Dendritic cell treated with granulocyte-macrophage colony-stimulating factor and Interleukin-4, amounts not matched to agents 40 ng/mL and 50 ng/mL, for 4 days (primary cell): Measurements from ENCODE around the gene GCLM.

Experiments used
- H3K27ac Mint-ChIP-seq: one replicate; pipeline ENCODE4 v1.8.0; 2022; ENCODE audit warnings: mild to moderate bottlenecking, mixed read lengths
- H3K27me3 Mint-ChIP-seq: one replicate; pipeline ENCODE4 v1.8.0; 2022; ENCODE audit warnings: mild to moderate bottlenecking, mixed read lengths
- H3K36me3 Mint-ChIP-seq: one replicate; pipeline ENCODE4 v1.8.0; 2022; ENCODE audit warnings: low read depth, mixed read lengths
- H3K4me1 Mint-ChIP-seq: one replicate; pipeline ENCODE4 v1.8.0; 2022; ENCODE audit warnings: low read depth, mixed read lengths
- H3K4me3 Mint-ChIP-seq: one replicate; pipeline ENCODE4 v1.8.0; 2022; ENCODE audit warnings: mild to moderate bottlenecking, moderate library complexity, mixed read lengths
- H3K9me3 Mint-ChIP-seq: one replicate; pipeline ENCODE4 v1.8.0; 2022; ENCODE audit warnings: mixed read lengths
- intact Hi-C: fragments of 100-400 bp; cut with micrococcal nuclease; formaldehyde crosslinking; loops from one replicate; pipeline ENCODE4 v1.15.0; 2022

The GCLM gene

GRCh38 chr1:93847811-93848288, 61.4 kb downstream of the GCLM start:
- H3K4me1 Mint-ChIP-seq = peaks cover 30% of the 10 kb centered on the region
- peaks cover under 1% of the 10 kb centered on the region for H3K27me3 Mint-ChIP-seq
- H3K36me3 Mint-ChIP-seq = peaks cover 15% of the 10 kb centered on the region
- intact Hi-C loops = loop anchor here (1.0 to 5.0 kb wide), 4 partner anchors 31 to 501 kb away; partner anchors contain the start of genes DNTTIP2 and GCLM
- H3K4me3 Mint-ChIP-seq = peak overlapping the region; percentile 97
- H3K9me3 Mint-ChIP-seq = no peaks in the 10 kb centered on the region
- H3K27ac Mint-ChIP-seq = peak overlapping the region; percentile 94

GRCh38 chr1:93846992-93847810, 62.0 kb downstream of the GCLM start:
- no peaks in the 10 kb centered on the region for H3K9me3 Mint-ChIP-seq
- H3K27ac Mint-ChIP-seq = peak overlapping the region; percentile 94
- H3K36me3 Mint-ChIP-seq = peaks cover 15% of the 10 kb centered on the region
- no peaks in the 10 kb centered on the region for H3K27me3 Mint-ChIP-seq
- intact Hi-C loops = loop anchor here (1.0 to 5.0 kb wide), 4 partner anchors 32 to 500 kb away; partner anchors contain the start of genes DNTTIP2 and GCLM
- H3K4me3 Mint-ChIP-seq = peak overlapping the region; percentile 97
- peaks cover 30% of the 10 kb centered on the region for H3K4me1 Mint-ChIP-seq

GRCh38 chr1:93846206-93846991, 62.8 kb downstream of the GCLM start:
- H3K4me1 Mint-ChIP-seq = peaks cover 36% of the 10 kb centered on the region

GRCh38 chr1:93845538-93846205, 63.6 kb downstream of the GCLM start:
- Mint-ChIP-seq H3K4me3 (peak overlapping the region; percentile 97), H3K27ac (peak overlapping the region; percentile 94), H3K4me1 (peaks cover 36% of the 10 kb centered on the region), H3K36me3 (peaks cover 15% of the 10 kb centered on the region), H3K9me3 (no peaks in the 10 kb centered on the region), H3K27me3 (no peaks in the 10 kb centered on the region)
- intact Hi-C loops = loop anchor here (2.0 to 5.0 kb wide), 4 partner anchors 33 to 499 kb away; partner anchors contain the start of gene GCLM

More at GRCh38 chr1:93846206-93846991, 62.8 kb downstream of the GCLM start:
- Mint-ChIP-seq H3K27me3 (no peaks in the 10 kb centered on the region), H3K27ac (peak overlapping the region; percentile 94), H3K4me3 (peak overlapping the region; percentile 97), H3K36me3 (peaks cover 15% of the 10 kb centered on the region), H3K9me3 (no peaks in the 10 kb centered on the region)
- intact Hi-C loops = loop anchor here (2.0 to 5.0 kb wide), 3 partner anchors 34 to 500 kb away; partner anchors contain the start of gene GCLM

- Mint-ChIP-seq H3K36me3 (peaks cover 15% of the 10 kb centered on the region), H3K27me3 (no peaks in the 10 kb centered on the region), H3K27ac (no peak overlapping the region), H3K9me3 (no peaks in the 10 kb centered on the region), H3K4me1 (peaks cover 39% of the 10 kb centered on the region), H3K4me3 (no peak overlapping the region)
- intact Hi-C loops = loop anchor here (1.0 to 5.0 kb wide), 4 partner anchors 32 to 406 kb away; partner anchors contain the start of gene GCLM
Observed at GRCh38 chr1:93844262-93845045, 64.8 kb downstream of the GCLM start.

- no peaks in the 10 kb centered on the region for H3K27me3 Mint-ChIP-seq
- no peak overlapping the region for H3K27ac Mint-ChIP-seq
- H3K4me3 Mint-ChIP-seq = no peak overlapping the region
- H3K9me3 Mint-ChIP-seq = no peaks in the 10 kb centered on the region
- intact Hi-C loops = no loop called here
- H3K4me1 Mint-ChIP-seq = peaks cover 40% of the 10 kb centered on the region
- peaks cover 14% of the 10 kb centered on the region for H3K36me3 Mint-ChIP-seq
Observed at GRCh38 chr1:93842750-93843500, 66.3 kb downstream of the GCLM start.

GRCh38 chr1:93841771-93842170, 67.5 kb downstream of the GCLM start:
- no peak overlapping the region for H3K4me3 Mint-ChIP-seq
- intact Hi-C loops = no loop called here
- peaks cover 40% of the 10 kb centered on the region for H3K4me1 Mint-ChIP-seq
- no peaks in the 10 kb centered on the region for H3K27me3 Mint-ChIP-seq
- H3K9me3 Mint-ChIP-seq = no peaks in the 10 kb centered on the region
- H3K27ac Mint-ChIP-seq = peak overlapping the region; percentile 28
- peaks cover 4% of the 10 kb centered on the region for H3K36me3 Mint-ChIP-seq

- Mint-ChIP-seq H3K27me3 (no peaks in the 10 kb centered on the region), H3K9me3 (peaks cover 4% of the 10 kb centered on the region), H3K4me3 (no peak overlapping the region), H3K36me3 (no peaks in the 10 kb centered on the region), H3K27ac (peak overlapping the region; percentile 28), H3K4me1 (peaks cover 38% of the 10 kb centered on the region)
- intact Hi-C loops = no loop called here
Observed at GRCh38 chr1:93840956-93841482, 68.2 kb downstream of the GCLM start.

GRCh38 chr1:93839753-93840152, 69.5 kb downstream of the GCLM start:
- H3K36me3 Mint-ChIP-seq = peaks cover 1% of the 10 kb centered on the region
- H3K9me3 Mint-ChIP-seq = peaks cover 16% of the 10 kb centered on the region
- no peak overlapping the region for H3K4me3 Mint-ChIP-seq
- no peaks in the 10 kb centered on the region for H3K27me3 Mint-ChIP-seq
- H3K27ac Mint-ChIP-seq = peak overlapping the region; percentile 35
- intact Hi-C loops = no loop called here
- H3K4me1 Mint-ChIP-seq = peaks cover 27% of the 10 kb centered on the region

- H3K27ac Mint-ChIP-seq = peak overlapping the region; percentile 35
- no peak overlapping the region for H3K4me3 Mint-ChIP-seq
- H3K9me3 Mint-ChIP-seq = peaks cover 21% of the 10 kb centered on the region
- peaks cover 26% of the 10 kb centered on the region for H3K4me1 Mint-ChIP-seq
- peaks cover 6% of the 10 kb centered on the region for H3K36me3 Mint-ChIP-seq
- no peaks in the 10 kb centered on the region for H3K27me3 Mint-ChIP-seq
- intact Hi-C loops = no loop called here
Observed at GRCh38 chr1:93839307-93839706, 69.9 kb downstream of the GCLM start.

GRCh38 chr1:93837961-93838360, 71.3 kb downstream of the GCLM start:
- H3K4me3 Mint-ChIP-seq = no peak overlapping the region
- peaks cover 8% of the 10 kb centered on the region for H3K36me3 Mint-ChIP-seq
- peaks cover 26% of the 10 kb centered on the region for H3K4me1 Mint-ChIP-seq
- intact Hi-C loops = no loop called here
- H3K9me3 Mint-ChIP-seq = peaks cover 34% of the 10 kb centered on the region
- no peak overlapping the region for H3K27ac Mint-ChIP-seq
- no peaks in the 10 kb centered on the region for H3K27me3 Mint-ChIP-seq
